ENCODE measurements around the gene SLC44A1.

GRCh38 chr9:105344283-105344682, 99.8 kb downstream of the SLC44A1 start:
- TF ChIP-seq, protein P1, sequence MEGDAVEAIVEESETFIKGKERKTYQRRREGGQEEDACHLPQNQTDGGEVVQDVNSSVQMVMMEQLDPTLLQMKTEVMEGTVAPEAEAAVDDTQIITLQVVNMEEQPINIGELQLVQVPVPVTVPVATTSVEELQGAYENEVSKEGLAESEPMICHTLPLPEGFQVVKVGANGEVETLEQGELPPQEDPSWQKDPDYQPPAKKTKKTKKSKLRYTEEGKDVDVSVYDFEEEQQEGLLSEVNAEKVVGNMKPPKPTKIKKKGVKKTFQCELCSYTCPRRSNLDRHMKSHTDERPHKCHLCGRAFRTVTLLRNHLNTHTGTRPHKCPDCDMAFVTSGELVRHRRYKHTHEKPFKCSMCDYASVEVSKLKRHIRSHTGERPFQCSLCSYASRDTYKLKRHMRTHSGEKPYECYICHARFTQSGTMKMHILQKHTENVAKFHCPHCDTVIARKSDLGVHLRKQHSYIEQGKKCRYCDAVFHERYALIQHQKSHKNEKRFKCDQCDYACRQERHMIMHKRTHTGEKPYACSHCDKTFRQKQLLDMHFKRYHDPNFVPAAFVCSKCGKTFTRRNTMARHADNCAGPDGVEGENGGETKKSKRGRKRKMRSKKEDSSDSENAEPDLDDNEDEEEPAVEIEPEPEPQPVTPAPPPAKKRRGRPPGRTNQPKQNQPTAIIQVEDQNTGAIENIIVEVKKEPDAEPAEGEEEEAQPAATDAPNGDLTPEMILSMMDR (IDR thresholded peaks at IDR 0.05) = no peak
- no peak for TF ChIP-seq POLR2A (IDR thresholded peaks at IDR 0.05)
